ENCODE results near the gene DNM1. TPM values are rescaled to one million over a fixed set of nuclear protein-coding genes. Genes with fewer than 3 reads are reported as not detected.

Gene DNM1
- total and polyA plus RNA-seq, 2 of the 8 experiments (the other 6 are each of a cell fraction or from before 2014, with no cell fraction given): 34.3 to 62.7 TPM

DNA sequence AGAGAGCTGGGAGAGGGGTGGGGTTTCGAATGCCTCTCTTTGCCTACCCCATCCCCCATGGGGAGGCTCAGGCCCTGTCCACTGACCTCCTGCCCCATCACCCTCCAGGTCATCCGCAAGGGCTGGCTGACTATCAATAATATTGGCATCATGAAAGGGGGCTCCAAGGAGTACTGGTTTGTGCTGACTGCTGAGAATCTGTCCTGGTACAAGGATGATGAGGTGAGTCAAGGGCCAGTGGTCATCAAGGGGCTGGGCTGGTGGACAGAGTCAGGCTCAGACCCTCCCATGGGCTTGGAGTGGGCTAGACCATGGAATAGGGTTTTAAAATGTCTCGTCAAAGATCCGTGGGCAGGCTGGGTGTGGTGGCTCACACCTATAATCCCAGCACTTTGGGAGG, 38.9 kb downstream of the DNM1 start:
- peaks cover 2 to 6% of the 10 kb centered on the region in 2 experiments for H4K20me1 ChIP-seq (replicated peaks in 1 of 2; ENCODE audit: control insufficient read depth in 1 of 2, insufficient read depth in 2 of 2, low read length in 2 of 2)
- no peak overlapping the region for H4K5ac ChIP-seq (ENCODE audit: insufficient read length, low read depth, low read length)
- no peak overlapping the region for H3K27ac ChIP-seq (ENCODE audit: low read depth, low read length)
- H4K8ac ChIP-seq (ENCODE audit: extremely low read depth, insufficient read depth, low read length): no peak overlapping the region
- no peak overlapping the region for H3K4me2 ChIP-seq (ENCODE audit: insufficient read depth in 1 of 2, low read depth in 2 of 2, low read length in 2 of 2)
- POLR2A ChIA-PET (ENCODE audit: partially characterized antibody): interaction anchor here (1.5 to 3.7 kb wide), 3 partner anchors 8 to 17 kb away, joined by 7 to 16 read pairs (median 10); no protein-coding TSS in a partner anchor
- H3K18ac ChIP-seq (ENCODE audit: extremely low read depth, low read length): no peak overlapping the region
- 82% methylated on average over 4 of the region's 4 CpGs; no CpG with 5 or more reads in 1 of the 2 experiments for WGBS, 2 experiments (ENCODE audit: extremely low coverage in 1 of 2, insufficient coverage in 1 of 2, insufficient read length in 1 of 2, insufficient replicate concordance in 2 of 2, low coverage in 1 of 2, low lambda C conversion rate in 2 of 2, missing lambda C conversion rate in 1 of 2)
- H3K4me3 ChIP-seq (ENCODE audit: extremely low read depth in 1 of 4, insufficient read depth in 2 of 4, low read depth in 3 of 4, low read length in 4 of 4): no peak overlapping the region
- no peak overlapping the region for H2BK15ac ChIP-seq (ENCODE audit: low read length)
- no peak overlapping the region for H3K23ac ChIP-seq (ENCODE audit: insufficient read length)
- no peak for DNase-seq (ENCODE audit: low read depth in 1 of 2, low spot score in 2 of 2)
- CTCF ChIA-PET (ENCODE audit: partially characterized antibody): interaction anchor here (0.7 to 2.8 kb wide), 5 partner anchors 12 to 99 kb away, joined by 3 to 13 read pairs (median 5); no protein-coding TSS in a partner anchor
- no peak overlapping the region for H4K91ac ChIP-seq (replicated peaks; ENCODE audit: insufficient read length, low read length)
- TF ChIP-seq CHD1 (IDR thresholded peaks at IDR 0.05; ENCODE audit: low read depth, low read length) (no peak), CTBP2 (IDR thresholded peaks at IDR 0.05; ENCODE audit: borderline replicate concordance, insufficient read depth, insufficient read length, low read length) (no peak), ZNF274 (IDR thresholded peaks at IDR 0.05; ENCODE audit: borderline replicate concordance, extremely low read depth, low read length) (no peak), YY1 (IDR thresholded peaks at IDR 0.05; ENCODE audit: low read depth, low read length) (no peak), FOSL1 (IDR thresholded peaks at IDR 0.05; ENCODE audit: insufficient read depth, low read depth, low read length) (no peak), GTF2F1 (IDR thresholded peaks at IDR 0.05; ENCODE audit: borderline replicate concordance, low read depth, low read length) (no peak), SP1 (IDR thresholded peaks at IDR 0.05; ENCODE audit: low read depth, low read length) (no peak), EZH2 (IDR thresholded peaks at IDR 0.05; ENCODE audit: low read depth, low read length, severe bottlenecking) (no peak)
- TF ChIP-seq, protein P1, sequence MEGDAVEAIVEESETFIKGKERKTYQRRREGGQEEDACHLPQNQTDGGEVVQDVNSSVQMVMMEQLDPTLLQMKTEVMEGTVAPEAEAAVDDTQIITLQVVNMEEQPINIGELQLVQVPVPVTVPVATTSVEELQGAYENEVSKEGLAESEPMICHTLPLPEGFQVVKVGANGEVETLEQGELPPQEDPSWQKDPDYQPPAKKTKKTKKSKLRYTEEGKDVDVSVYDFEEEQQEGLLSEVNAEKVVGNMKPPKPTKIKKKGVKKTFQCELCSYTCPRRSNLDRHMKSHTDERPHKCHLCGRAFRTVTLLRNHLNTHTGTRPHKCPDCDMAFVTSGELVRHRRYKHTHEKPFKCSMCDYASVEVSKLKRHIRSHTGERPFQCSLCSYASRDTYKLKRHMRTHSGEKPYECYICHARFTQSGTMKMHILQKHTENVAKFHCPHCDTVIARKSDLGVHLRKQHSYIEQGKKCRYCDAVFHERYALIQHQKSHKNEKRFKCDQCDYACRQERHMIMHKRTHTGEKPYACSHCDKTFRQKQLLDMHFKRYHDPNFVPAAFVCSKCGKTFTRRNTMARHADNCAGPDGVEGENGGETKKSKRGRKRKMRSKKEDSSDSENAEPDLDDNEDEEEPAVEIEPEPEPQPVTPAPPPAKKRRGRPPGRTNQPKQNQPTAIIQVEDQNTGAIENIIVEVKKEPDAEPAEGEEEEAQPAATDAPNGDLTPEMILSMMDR (IDR thresholded peaks at IDR 0.05; ENCODE audit: control extremely low read depth in 1 of 3, insufficient read depth in 1 of 3, low read depth in 1 of 3, low read length in 3 of 3): no peak
- no peaks in the 10 kb centered on the region for H3K27me3 ChIP-seq (replicated peaks in 1 of 4; ENCODE audit: control insufficient read depth in 3 of 4, extremely low read depth in 1 of 4, insufficient read depth in 3 of 4, low read length in 3 of 4)
- peaks cover 3 to 19% (median 10%) of the 10 kb centered on the region in 4 experiments for H3K4me1 ChIP-seq (replicated peaks in 1 of 4; ENCODE audit: control insufficient read depth in 3 of 4, insufficient read depth in 4 of 4, low read length in 3 of 4)
- H2AFZ ChIP-seq (ENCODE audit: low read length): no peak overlapping the region
- no peak overlapping the region for H3K14ac ChIP-seq (ENCODE audit: insufficient read length)
- no peaks in the 10 kb centered on the region for H3K9me3 ChIP-seq (ENCODE audit: insufficient read depth in 2 of 2, low read depth in 1 of 2, low read length in 1 of 2)
- no peak overlapping the region for H3K4ac ChIP-seq (replicated peaks; ENCODE audit: insufficient read length, low read depth, low read length)
- H3K36me3 ChIP-seq (ENCODE audit: control insufficient read depth in 2 of 4, insufficient read depth in 4 of 4, low read length in 3 of 4): peaks cover 0 to 11% (median 4%) of the 10 kb centered on the region in 4 experiments; a peak in 2 of 8 replicates
- H3K23me2 ChIP-seq (ENCODE audit: low read depth, low read length): peaks cover 7% of the 10 kb centered on the region; the same call in 1 of the 2 replicates
- H3K79me2 ChIP-seq (ENCODE audit: control insufficient read depth in 1 of 2, insufficient read depth in 2 of 2, low read length in 2 of 2): no peaks in the 10 kb centered on the region
- H3K9ac ChIP-seq (replicated peaks in 1 of 4; ENCODE audit: extremely low read depth in 1 of 4, low read depth in 3 of 4, low read length in 3 of 4): no peak overlapping the region
- H2BK20ac ChIP-seq (ENCODE audit: low read length): no peak overlapping the region
- no peak for FAIRE-seq
- no peak overlapping the region for H2BK5ac ChIP-seq (ENCODE audit: low read depth, low read length)
- H3K56ac ChIP-seq (replicated peaks; ENCODE audit: insufficient read length, low read depth, low read length): no peak overlapping the region
- no peak overlapping the region for H2AK5ac ChIP-seq (ENCODE audit: low read depth, low read length)
- H2BK12ac ChIP-seq (ENCODE audit: low read depth, low read length): no peak overlapping the region
- H3K79me1 ChIP-seq (ENCODE audit: low read depth, low read length): no peaks in the 10 kb centered on the region
- no peak overlapping the region for H2BK120ac ChIP-seq (replicated peaks; ENCODE audit: low read depth, low read length)
